ENCODE results near the gene CCDC174.
"Not testable (repeated sequence)": the region's sequence is repeated elsewhere in the genome, so short reads cannot be mapped to it uniquely, and the experiment has no call there.

Gene CCDC174

GRCh38 chr3:14651440-14652251 lies at the start of gene CCDC174:
TSS of gene CCDC174 (plus strand) at chr3:14651762. CDS start at chr3:14651837, 75 bp downstream.
- DNase-seq: peak; percentile 95 to 99

- no peak for DNase-seq
Measured at GRCh38 chr3:14602006-14602803, 49.4 kb upstream of the CCDC174 start.

GRCh38 chr3:14602804-14603644 lies 48.5 kb upstream of the CCDC174 start:
- peak; percentile 1 to 33 for DNase-seq

GRCh38 chr3:14605067-14605466 lies 46.5 kb upstream of the CCDC174 start:
- no peak for DNase-seq

- DNase-seq: no peak
Measured at GRCh38 chr3:14605744-14606143, 45.8 kb upstream of the CCDC174 start.

- no peak for DNase-seq
Measured at GRCh38 chr3:14606669-14607339, 44.8 kb upstream of the CCDC174 start.

- no peak for DNase-seq
Measured at GRCh38 chr3:14608298-14608697, 43.3 kb upstream of the CCDC174 start.

- not testable (repeated sequence) for DNase-seq
Measured at GRCh38 chr3:14609058-14609457, 42.5 kb upstream of the CCDC174 start.

GRCh38 chr3:14609506-14609905 lies 42.1 kb upstream of the CCDC174 start:
- no peak for DNase-seq

- no peak for DNase-seq
Measured at GRCh38 chr3:14609941-14610340, 41.6 kb upstream of the CCDC174 start.

GRCh38 chr3:14614189-14614588 lies 37.4 kb upstream of the CCDC174 start:
- no peak for DNase-seq

- no peak for DNase-seq
Measured at GRCh38 chr3:14614862-14615261, 36.7 kb upstream of the CCDC174 start.

- DNase-seq: no peak
Measured at GRCh38 chr3:14616606-14617507, 34.7 kb upstream of the CCDC174 start.

- DNase-seq: no peak
Measured at GRCh38 chr3:14617508-14618023, 34.0 kb upstream of the CCDC174 start.

GRCh38 chr3:14619605-14620004 lies 32.0 kb upstream of the CCDC174 start:
- DNase-seq: no peak

- no peak for DNase-seq
Measured at GRCh38 chr3:14620512-14620911, 31.1 kb upstream of the CCDC174 start.

- no peak for DNase-seq
Measured at GRCh38 chr3:14621093-14621492, 30.5 kb upstream of the CCDC174 start.

- DNase-seq: no peak
Measured at GRCh38 chr3:14622368-14622767, 29.2 kb upstream of the CCDC174 start.

GRCh38 chr3:14623569-14624051 lies 28.0 kb upstream of the CCDC174 start:
- DNase-seq: no peak

- DNase-seq: no peak
Measured at GRCh38 chr3:14624498-14624897, 27.1 kb upstream of the CCDC174 start.

- no peak for DNase-seq
Measured at GRCh38 chr3:14625443-14625842, 26.1 kb upstream of the CCDC174 start.
